Lower lobe of right lung (tissue), 2 donors: ENCODE data around the gene DIAPH3. TPM values are rescaled to one million over a fixed set of nuclear protein-coding genes. Genes with fewer than 3 reads are reported as not detected.

ENCODE experiments used
- ATAC-seq, 2 donors: fragments of 200-7000 bp; cut with Tn5 transposase; one replicate each; pipeline ENCODE4 v1.9.1; 2020 to 2022; ENCODE audit warnings: mild to moderate bottlenecking in 2 of 2, moderate library complexity in 2 of 2
- DNase-seq: peaks from one replicate; pipeline ENCODE4 v3.0.0-alpha.2; 2020
- H3K27ac ChIP-seq: fragments of 200-600 bp; one replicate; pipeline ENCODE4 v1.8.0; 2022
- H3K27me3 ChIP-seq: fragments of 200-600 bp; one replicate; pipeline ENCODE4 v1.8.0; 2022; ENCODE audit warnings: low read depth
- H3K36me3 ChIP-seq: fragments of 200-600 bp; one replicate; pipeline ENCODE4 v1.8.0; 2022; ENCODE audit warnings: mild to moderate bottlenecking
- H3K4me1 ChIP-seq: fragments of 200-600 bp; one replicate; pipeline ENCODE4 v1.8.0; 2022
- H3K4me3 ChIP-seq: fragments of 200-600 bp; one replicate; pipeline ENCODE4 v1.8.0; 2022; ENCODE audit warnings: mild to moderate bottlenecking
- H3K9me3 ChIP-seq: fragments of 200-600 bp; one replicate; pipeline ENCODE4 v1.8.0; 2022
- CTCF ChIP-seq: fragments of 200-600 bp; IDR thresholded peaks from one replicate; pipeline ENCODE4 v1.8.0; 2022; ENCODE audit warnings: antibody characterized with exemption, mild to moderate bottlenecking
- intact Hi-C: fragments of 100-400 bp; cut with DNase I; formaldehyde crosslinking; loops from one replicate; pipeline ENCODE4 v1.11.0; 2022
- total RNA-seq: library from RNA; stranded (reverse); fragmentation: NEBNext Ultra II Directional; extraction: Animal tissue kit (Norgen Biotek cat#: 25700); gene quantifications from one replicate; pipeline ENCODE4 v1.2.1, GENCODE V29; 2021
- donor health status: DM: no; HTN: yes; CAD: no; lungs with severe emphysema.

Gene DIAPH3
- total RNA-seq, 1 donor from 2014 or later = 3.2 TPM

- ATAC-seq (no peak), DNase-seq (no peak)
- intact Hi-C loops = no loop called here
- Histone ChIP-seq H3K27me3 (no peaks in the 10 kb centered on the region), H3K9me3 (no peaks in the 10 kb centered on the region), H3K4me1 (no peaks in the 10 kb centered on the region), H3K27ac (no peak overlapping the region), H3K36me3 (no peaks in the 10 kb centered on the region), H3K4me3 (no peak overlapping the region)
- TF ChIP-seq CTCF = no peak
These were observed 461.5 kb downstream of the DIAPH3 start for GRCh38 chr13:59702269-59702668.

DNA sequence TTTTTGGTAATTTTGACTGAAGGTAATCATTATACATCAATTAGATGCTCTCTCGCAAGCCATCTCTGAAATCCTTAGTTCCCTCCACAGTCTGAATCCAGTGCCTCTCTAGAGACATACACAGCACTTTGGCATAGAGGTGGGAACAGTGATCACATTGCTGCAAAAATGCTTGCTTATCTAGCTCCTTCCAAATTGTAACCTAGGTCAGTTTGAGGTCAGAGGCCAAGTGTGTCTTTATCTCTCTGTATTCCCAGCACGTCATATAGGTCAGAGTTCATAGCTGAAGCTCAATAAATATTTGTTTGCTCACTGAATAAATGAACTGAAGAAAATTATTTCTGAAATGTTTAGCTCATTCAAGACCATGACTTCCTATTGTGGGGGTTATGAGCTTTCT lies 462.5 kb downstream of the DIAPH3 start:
- no peak overlapping the region for H3K27ac ChIP-seq
- no peaks in the 10 kb centered on the region for H3K4me1 ChIP-seq
- no peak for TF ChIP-seq CTCF
- no peak overlapping the region for H3K4me3 ChIP-seq
- no peaks in the 10 kb centered on the region for H3K27me3 ChIP-seq
- intact Hi-C loops = no loop called here
- no peaks in the 10 kb centered on the region for H3K9me3 ChIP-seq
- no peaks in the 10 kb centered on the region for H3K36me3 ChIP-seq
- DNase-seq = no peak
- no peak for ATAC-seq

GRCh38 chr13:59700281-59700680 lies 463.4 kb downstream of the DIAPH3 start:
- no peak for ATAC-seq
- H3K36me3 ChIP-seq = no peaks in the 10 kb centered on the region
- intact Hi-C loops = no loop called here

GRCh38 chr13:59696271-59696670 lies 467.5 kb downstream of the DIAPH3 start:
- Histone ChIP-seq H3K27ac (no peak overlapping the region), H3K36me3 (no peaks in the 10 kb centered on the region)
- intact Hi-C loops = no loop called here

More at GRCh38 chr13:59700281-59700680, 463.4 kb downstream of the DIAPH3 start:
- H3K4me1 ChIP-seq = no peaks in the 10 kb centered on the region
- H3K27me3 ChIP-seq = no peaks in the 10 kb centered on the region
- H3K4me3 ChIP-seq = no peak overlapping the region
- H3K27ac ChIP-seq = no peak overlapping the region
- no peaks in the 10 kb centered on the region for H3K9me3 ChIP-seq
- no peak for DNase-seq
- TF ChIP-seq CTCF = no peak

DNA sequence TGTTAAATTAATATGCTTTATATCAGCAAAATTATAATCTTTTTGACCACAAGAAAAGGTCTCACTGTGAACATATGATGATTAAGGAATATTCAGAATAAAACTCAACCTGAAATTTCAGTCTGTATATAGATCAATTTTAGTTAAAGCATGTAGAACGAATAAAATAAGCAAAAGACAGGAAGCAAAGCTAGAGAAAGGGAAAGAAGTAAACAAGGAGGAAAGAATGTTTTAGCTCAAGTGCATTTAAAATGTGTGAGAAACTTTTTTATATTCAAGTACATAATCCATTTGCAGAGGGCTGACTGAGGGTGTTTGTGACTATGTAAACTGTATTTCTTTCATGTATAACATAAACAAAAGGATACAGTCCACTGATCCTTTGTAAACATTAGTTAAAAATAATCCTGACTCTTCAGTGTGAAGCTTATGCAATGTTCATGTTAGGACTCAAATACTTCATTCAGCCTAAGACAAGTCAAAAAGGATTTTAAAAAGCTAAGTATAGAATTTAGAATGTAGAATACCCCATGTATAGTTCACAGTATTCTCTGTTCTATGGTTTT lies 472.1 kb downstream of the DIAPH3 start:
- Histone ChIP-seq H3K9me3 (no peaks in the 10 kb centered on the region), H3K27ac (no peak overlapping the region), H3K4me3 (no peak overlapping the region), H3K27me3 (no peaks in the 10 kb centered on the region), H3K36me3 (no peaks in the 10 kb centered on the region), H3K4me1 (no peaks in the 10 kb centered on the region)
- intact Hi-C loops = no loop called here
- TF ChIP-seq CTCF = no peak
- ATAC-seq (no peak), DNase-seq (no peak)

More at GRCh38 chr13:59696271-59696670, 467.5 kb downstream of the DIAPH3 start:
- Histone ChIP-seq H3K4me1 (no peaks in the 10 kb centered on the region), H3K27me3 (no peaks in the 10 kb centered on the region), H3K4me3 (no peak overlapping the region), H3K9me3 (no peaks in the 10 kb centered on the region)
- ATAC-seq (no peak), DNase-seq (no peak)
- no peak for TF ChIP-seq CTCF
